Naive B cell (primary cell): ENCODE results near the gene ENPP3. TPM values are rescaled to one million over a fixed set of nuclear protein-coding genes. Genes with fewer than 3 reads are reported as not detected.

Experiments used
- ATAC-seq, 2 donors: fragments of 150-1000 bp; cut with Tn5 transposase; 2 replicates each; pipeline ENCODE4 v1.10.0; 2021; ENCODE audit warnings: low read depth in 2 of 2, mild to moderate bottlenecking in 2 of 2, moderate library complexity in 2 of 2
- DNase-seq: peaks from one replicate; pipeline ENCODE4 v3.0.0; 2022
- H3K27ac Mint-ChIP-seq, 6 donors: one replicate each; pipeline ENCODE4 v1.8.0; 2020 to 2022; ENCODE audit warnings: mild to moderate bottlenecking in 6 of 6, mixed read lengths in 6 of 6, moderate library complexity in 5 of 6, inconsistent platforms in 2 of 6
- H3K27me3 Mint-ChIP-seq, 3 donors: one replicate each; pipeline ENCODE4 v1.8.0; 2021 to 2022; ENCODE audit warnings: mixed read lengths in 3 of 3, mild to moderate bottlenecking in 1 of 3
- H3K36me3 Mint-ChIP-seq, 2 donors: one replicate each; pipeline ENCODE4 v1.8.0; 2020 to 2022; ENCODE audit warnings: mixed read lengths in 2 of 2, inconsistent platforms in 1 of 2, mild to moderate bottlenecking in 1 of 2
- H3K4me1 Mint-ChIP-seq, 3 donors: one replicate each; pipeline ENCODE4 v1.8.0; 2020 to 2022; ENCODE audit warnings: mixed read lengths in 3 of 3, inconsistent platforms in 1 of 3, mild to moderate bottlenecking in 1 of 3, moderate library complexity in 1 of 3
- H3K4me3 Mint-ChIP-seq, 8 donors: one replicate each; pipeline ENCODE4 v1.8.0; 2020 to 2022; ENCODE audit warnings: mild to moderate bottlenecking in 8 of 8, mixed read lengths in 8 of 8, moderate library complexity in 8 of 8, inconsistent platforms in 2 of 8
- H3K9me3 Mint-ChIP-seq, 7 donors: one replicate each; pipeline ENCODE4 v1.8.0; 2020 to 2022; ENCODE audit warnings: mixed read lengths in 7 of 7, mild to moderate bottlenecking in 5 of 7, inconsistent platforms in 2 of 7, moderate library complexity in 1 of 7
- polyA plus RNA-seq, 6 donors: library from polyadenylated mRNA; unstranded; fragments of 300-500 nt; fragmentation: Illumina TruSeq; gene quantifications; one replicate each; pipeline ENCODE4 v1.2.3, GENCODE V29; 2021; ENCODE audit warnings: low read depth in 6 of 6

The ENPP3 gene
- polyA plus RNA-seq, 6 donors from 2014 or later, result 0.18 to 0.73 (median 0.55) TPM; not detected in 3

GRCh38 chr6:131629651-131630050 is 7.5 kb upstream of the ENPP3 start:
- H3K27me3 Mint-ChIP-seq, result no peaks in the 10 kb centered on the region
- H3K27ac Mint-ChIP-seq, result no peak overlapping the region
- H3K4me1 Mint-ChIP-seq, result peaks cover 17 to 30% (median 25%) of the 10 kb centered on the region in 3 donors
- no peak for DNase-seq
- H3K9me3 Mint-ChIP-seq, result no peaks in the 10 kb centered on the region
- peaks cover 0 to 6% of the 10 kb centered on the region in 2 donors for H3K36me3 Mint-ChIP-seq
- peak overlapping the region in 3 of 8 donors; percentile 26 to 100 (median 47) for H3K4me3 Mint-ChIP-seq
- ATAC-seq, result no peak

DNA sequence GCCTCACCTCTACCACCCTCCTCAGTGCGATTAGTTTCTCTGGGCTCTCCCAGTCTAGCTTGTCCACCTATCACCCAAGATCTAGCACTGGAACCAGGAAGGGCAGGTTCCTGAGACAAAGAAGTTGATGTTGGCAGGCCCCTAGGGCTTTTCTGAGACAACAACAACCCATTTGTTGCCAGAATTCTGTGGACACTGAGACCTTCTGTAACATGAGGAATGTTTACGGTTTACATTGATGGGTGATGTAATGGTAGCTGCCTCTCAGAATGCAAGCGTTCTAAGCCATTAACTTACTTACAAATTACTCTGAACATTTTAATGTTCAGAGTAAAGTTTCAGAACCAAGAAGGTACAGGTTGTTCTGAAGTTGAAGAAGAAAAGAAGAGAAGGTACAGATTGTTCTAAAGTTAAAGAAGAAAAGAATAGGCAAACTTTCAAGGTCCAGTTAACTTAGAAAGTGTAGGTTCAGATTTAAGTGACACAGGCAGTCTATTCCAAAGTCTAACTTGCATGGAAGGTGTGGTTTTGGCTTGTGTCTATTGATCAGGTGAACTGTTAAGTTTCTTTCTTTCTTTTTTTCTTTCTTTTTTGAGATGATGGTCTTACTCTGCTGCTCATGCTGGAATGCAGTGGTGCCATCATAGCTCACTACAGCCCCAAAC is 5.3 kb upstream of the ENPP3 start:
- peak overlapping the region in 1 of 8 donors; percentile 18 for H3K4me3 Mint-ChIP-seq
- no peak overlapping the region for H3K27ac Mint-ChIP-seq
- peaks cover 0 to 6% of the 10 kb centered on the region in 2 donors for H3K36me3 Mint-ChIP-seq
- no peak for DNase-seq
- H3K9me3 Mint-ChIP-seq, result no peaks in the 10 kb centered on the region
- ATAC-seq, result no peak
- H3K4me1 Mint-ChIP-seq, result peaks cover 27 to 37% (median 36%) of the 10 kb centered on the region in 3 donors
- no peaks in the 10 kb centered on the region for H3K27me3 Mint-ChIP-seq

- Mint-ChIP-seq H3K36me3 (no peaks in the 10 kb centered on the region), H3K27ac (peak overlapping the region in 2 of 6 donors; percentile 9 to 93), H3K4me3 (peak overlapping the region in 6 of 8 donors; percentile 3 to 72 (median 35)), H3K9me3 (no peaks in the 10 kb centered on the region), H3K4me1 (peaks cover 17 to 24% (median 20%) of the 10 kb centered on the region in 3 donors), H3K27me3 (no peaks in the 10 kb centered on the region)
- peak; percentile 13 for DNase-seq
- peak; percentile 70 to 82 for ATAC-seq
Measured at GRCh38 chr6:131635384-131636340, 1.4 kb upstream of the ENPP3 start.

DNA sequence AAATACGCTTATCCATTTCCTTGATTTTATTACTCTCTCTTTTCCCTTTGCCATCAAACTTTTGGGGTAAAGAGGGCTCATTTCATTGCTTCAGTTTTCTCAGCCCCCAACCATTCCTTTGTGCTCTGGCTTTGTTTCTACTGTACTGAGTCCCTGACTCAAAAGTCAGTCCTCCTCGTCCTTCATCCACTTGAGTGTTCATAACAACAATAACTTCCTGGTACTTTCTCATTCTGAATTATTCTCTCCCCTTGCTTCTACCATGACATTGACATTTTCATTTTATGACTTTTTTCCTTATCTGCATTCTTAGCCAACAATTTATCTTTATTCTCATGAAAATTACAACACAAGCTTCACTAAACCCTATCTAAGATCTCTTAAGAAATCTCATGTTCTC is 911 bp downstream of the ENPP3 start:
- ATAC-seq (no peak), DNase-seq (no peak)
- Mint-ChIP-seq H3K27ac (peak overlapping the region in 1 of 6 donors; percentile 95), H3K9me3 (no peaks in the 10 kb centered on the region), H3K36me3 (no peaks in the 10 kb centered on the region), H3K4me1 (peaks cover 20 to 26% (median 23%) of the 10 kb centered on the region in 3 donors), H3K27me3 (no peaks in the 10 kb centered on the region), H3K4me3 (no peak overlapping the region)

- peak; percentile 84 to 87 for ATAC-seq
- H3K4me3 Mint-ChIP-seq, result no peak overlapping the region
- H3K27me3 Mint-ChIP-seq, result no peaks in the 10 kb centered on the region
- H3K9me3 Mint-ChIP-seq, result no peaks in the 10 kb centered on the region
- H3K27ac Mint-ChIP-seq, result peak overlapping the region in 2 of 6 donors; percentile 37 to 65
- peak; percentile 15 for DNase-seq
- no peaks in the 10 kb centered on the region for H3K36me3 Mint-ChIP-seq
- peaks cover 17 to 24% (median 19%) of the 10 kb centered on the region in 3 donors for H3K4me1 Mint-ChIP-seq
Measured at GRCh38 chr6:131640100-131640499, 3.0 kb downstream of the ENPP3 start.

GRCh38 chr6:131640576-131640975 is 3.5 kb downstream of the ENPP3 start:
- Mint-ChIP-seq H3K4me3 (no peak overlapping the region), H3K27me3 (no peaks in the 10 kb centered on the region), H3K27ac (no peak overlapping the region), H3K36me3 (no peaks in the 10 kb centered on the region), H3K9me3 (no peaks in the 10 kb centered on the region), H3K4me1 (peaks cover 13 to 20% (median 14%) of the 10 kb centered on the region in 3 donors)
- DNase-seq (no peak), ATAC-seq (no peak)

DNA sequence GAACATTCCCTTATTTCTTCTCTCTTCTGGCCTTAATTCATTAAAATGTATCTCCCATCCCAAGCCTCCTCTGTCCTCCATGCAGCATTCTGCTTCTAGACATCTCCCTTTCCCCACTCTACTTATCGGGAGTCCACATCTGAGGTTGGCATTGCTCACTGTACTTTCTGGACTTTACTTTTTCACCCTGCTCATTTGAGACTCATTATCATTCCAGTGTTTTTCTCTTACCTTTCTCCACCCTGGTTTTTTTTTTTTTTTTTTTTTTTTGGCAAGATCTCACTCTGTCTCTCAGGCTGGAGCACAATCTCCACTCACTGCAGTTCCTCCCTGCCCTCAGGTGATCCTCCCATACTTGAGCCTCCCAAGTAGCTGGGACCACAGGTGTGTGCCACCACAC is 4.5 kb downstream of the ENPP3 start:
- no peaks in the 10 kb centered on the region for H3K27me3 Mint-ChIP-seq
- peak overlapping the region in 1 of 8 donors; percentile 22 for H3K4me3 Mint-ChIP-seq
- no peaks in the 10 kb centered on the region for H3K9me3 Mint-ChIP-seq
- peak overlapping the region in 1 of 6 donors; percentile 63 for H3K27ac Mint-ChIP-seq
- ATAC-seq, result no peak
- H3K4me1 Mint-ChIP-seq, result peaks cover 4 to 11% (median 6%) of the 10 kb centered on the region in 3 donors
- DNase-seq, result no peak
- H3K36me3 Mint-ChIP-seq, result no peaks in the 10 kb centered on the region

GRCh38 chr6:131642565-131642964 is 5.5 kb downstream of the ENPP3 start:
- H3K27ac Mint-ChIP-seq, result no peak overlapping the region
- DNase-seq (no peak), ATAC-seq (no peak)
- H3K9me3 Mint-ChIP-seq, result no peaks in the 10 kb centered on the region
- peaks cover 4 to 11% (median 6%) of the 10 kb centered on the region in 3 donors for H3K4me1 Mint-ChIP-seq
- no peaks in the 10 kb centered on the region for H3K36me3 Mint-ChIP-seq
- H3K4me3 Mint-ChIP-seq, result no peak overlapping the region
- no peaks in the 10 kb centered on the region for H3K27me3 Mint-ChIP-seq

- Mint-ChIP-seq H3K27me3 (no peaks in the 10 kb centered on the region), H3K9me3 (no peaks in the 10 kb centered on the region), H3K4me3 (no peak overlapping the region), H3K36me3 (no peaks in the 10 kb centered on the region), H3K4me1 (peaks cover 4 to 8% (median 6%) of the 10 kb centered on the region in 3 donors), H3K27ac (no peak overlapping the region)
- ATAC-seq (no peak), DNase-seq (no peak)
Measured at GRCh38 chr6:131642987-131643611, 6.0 kb downstream of the ENPP3 start.

DNA sequence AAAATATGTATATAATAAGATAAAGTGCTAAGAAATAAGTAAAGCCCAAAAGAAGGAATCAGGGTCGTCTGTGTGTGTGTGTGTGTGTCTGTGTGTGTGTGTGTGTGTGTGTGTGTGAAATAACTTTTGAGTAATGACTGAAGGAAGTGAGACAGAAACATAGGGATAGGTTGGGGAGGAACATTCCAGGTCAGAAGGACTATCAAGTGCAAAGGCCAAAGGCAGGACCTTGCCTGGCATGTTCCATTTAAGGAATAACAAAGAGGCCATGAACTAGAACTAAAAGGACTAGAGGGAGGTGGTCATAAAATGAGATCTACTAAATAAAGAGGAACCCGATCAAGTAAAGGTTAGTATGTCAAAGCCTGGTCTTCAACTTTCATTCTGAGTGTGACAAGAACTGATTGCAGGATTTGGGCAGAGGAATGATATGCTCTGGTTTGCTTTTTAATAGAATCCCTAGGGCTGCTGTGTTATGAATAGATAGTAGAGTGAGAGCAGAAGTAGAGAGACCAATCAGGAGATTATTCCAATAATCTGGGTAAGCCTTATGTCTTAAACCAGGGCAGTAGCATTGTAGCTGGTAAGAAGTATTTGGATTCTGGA is 6.9 kb downstream of the ENPP3 start:
- H3K4me3 Mint-ChIP-seq, result no peak overlapping the region
- no peaks in the 10 kb centered on the region for H3K9me3 Mint-ChIP-seq
- H3K27ac Mint-ChIP-seq, result no peak overlapping the region
- H3K27me3 Mint-ChIP-seq, result no peaks in the 10 kb centered on the region
- no peak for ATAC-seq
- DNase-seq, result no peak
- no peaks in the 10 kb centered on the region for H3K36me3 Mint-ChIP-seq
- H3K4me1 Mint-ChIP-seq, result peaks cover 4 to 7% (median 6%) of the 10 kb centered on the region in 3 donors

GRCh38 chr6:131644921-131645320 is 7.8 kb downstream of the ENPP3 start:
- Mint-ChIP-seq H3K4me1 (peaks cover 4 to 7% (median 6%) of the 10 kb centered on the region in 3 donors), H3K9me3 (no peaks in the 10 kb centered on the region), H3K36me3 (no peaks in the 10 kb centered on the region), H3K27me3 (no peaks in the 10 kb centered on the region), H3K27ac (no peak overlapping the region), H3K4me3 (no peak overlapping the region)
- ATAC-seq (no peak), DNase-seq (no peak)

- no peaks in the 10 kb centered on the region for H3K36me3 Mint-ChIP-seq
- peaks cover 0 to 6% (median 1%) of the 10 kb centered on the region in 3 donors for H3K4me1 Mint-ChIP-seq
- no peak overlapping the region for H3K27ac Mint-ChIP-seq
- ATAC-seq (no peak), DNase-seq (no peak)
- H3K4me3 Mint-ChIP-seq, result no peak overlapping the region
- no peaks in the 10 kb centered on the region for H3K9me3 Mint-ChIP-seq
- no peaks in the 10 kb centered on the region for H3K27me3 Mint-ChIP-seq
Measured at GRCh38 chr6:131645846-131646245, 8.7 kb downstream of the ENPP3 start.

DNA sequence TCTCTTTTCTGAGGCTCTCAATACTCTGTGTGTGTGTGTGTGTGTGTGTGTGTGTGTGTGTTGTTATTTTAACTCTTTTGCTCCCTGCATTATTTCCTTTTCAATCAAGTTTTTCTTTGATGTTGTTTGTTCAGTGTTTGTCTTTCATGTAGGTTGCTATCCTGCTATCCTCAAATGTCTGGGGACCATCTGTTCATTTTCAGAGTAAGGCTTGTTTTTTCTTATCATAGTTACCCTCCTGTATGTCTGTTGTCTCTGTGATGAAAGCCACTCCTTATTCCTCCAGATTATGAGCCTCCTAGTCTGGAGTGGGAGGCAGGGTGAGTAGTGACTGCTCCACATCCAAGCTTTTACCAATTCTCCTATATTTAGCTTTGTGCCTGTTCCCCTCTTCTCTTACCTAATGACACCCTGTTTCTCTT is 9.2 kb downstream of the ENPP3 start:
- DNase-seq (no peak), ATAC-seq (no peak)
- Mint-ChIP-seq H3K27me3 (no peaks in the 10 kb centered on the region), H3K4me3 (no peak overlapping the region), H3K9me3 (no peaks in the 10 kb centered on the region), H3K4me1 (peaks cover 0 to 5% (median 1%) of the 10 kb centered on the region in 3 donors), H3K27ac (no peak overlapping the region), H3K36me3 (no peaks in the 10 kb centered on the region)
